Neural progenitor cell (in vitro differentiated cells): ENCODE data around the gene DLG2. TPM values are rescaled to one million over a fixed set of nuclear protein-coding genes. Genes with fewer than 3 reads are reported as not detected.
"Not testable (repeated sequence)": the region's sequence is repeated elsewhere in the genome, so short reads cannot be mapped to it uniquely, and the experiment has no call there.

Experiments used
- DNase-seq: peaks from one replicate; pipeline ENCODE4 v3.0.0-alpha.2; 2016; ENCODE audit warnings: low spot score
- H2AFZ ChIP-seq: fragments of 200-600 bp; sonication (generic); replicated peaks from 2 replicates; pipeline ENCODE4 v1.6.1; 2016; ENCODE audit warnings: antibody characterized with exemption
- H3F3A ChIP-seq: fragments of 200-600 bp; sonication (generic); 2 replicates; pipeline ENCODE4 v1.6.1; 2016; ENCODE audit warnings: antibody characterized with exemption, low read depth
- H3K27ac ChIP-seq: fragments of 200-600 bp; sonication (generic); 2 replicates; pipeline ENCODE4 v1.5.1; 2016; ENCODE audit warnings: mild to moderate bottlenecking
- H3K27me3 ChIP-seq: fragments of 200-600 bp; sonication (generic); 2 replicates; pipeline ENCODE4 v1.6.1; 2016; ENCODE audit warnings: mild to moderate bottlenecking, moderate library complexity
- H3K36me3 ChIP-seq: fragments of 200-600 bp; sonication (generic); 2 replicates; pipeline ENCODE4 v1.5.1; 2016
- H3K4me1 ChIP-seq: fragments of 200-600 bp; sonication (generic); 2 replicates; pipeline ENCODE4 v1.6.1; 2016; ENCODE audit warnings: mixed run types
- H3K4me2 ChIP-seq: fragments of 200-600 bp; sonication (generic); 2 replicates; pipeline ENCODE4 v1.6.1; 2016
- H3K4me3 ChIP-seq: fragments of 200-600 bp; sonication (generic); 2 replicates; pipeline ENCODE4 v1.5.1; 2016
- H3K79me2 ChIP-seq: fragments of 200-600 bp; sonication (generic); 2 replicates; pipeline ENCODE4 v1.6.1; 2016; ENCODE audit warnings: low read depth
- H3K9ac ChIP-seq: fragments of 200-600 bp; sonication (generic); 2 replicates; pipeline ENCODE4 v1.6.1; 2016
- H3K9me3 ChIP-seq: fragments of 200-600 bp; sonication (generic); 2 replicates; pipeline ENCODE4 v1.5.1; 2016; ENCODE audit warnings: low read depth
- H4K20me1 ChIP-seq: fragments of 200-600 bp; sonication (generic); 2 replicates; pipeline ENCODE4 v1.6.1; 2016; ENCODE audit warnings: low read depth
- H3K27ac Mint-ChIP-seq: 3 replicates; pipeline ENCODE4 v1.8.0; 2021; ENCODE audit warnings: mixed read lengths
- H3K27me3 Mint-ChIP-seq: 2 replicates; pipeline ENCODE4 v1.8.0; 2022; ENCODE audit warnings: low read depth, mild to moderate bottlenecking, inconsistent platforms, moderate library complexity, mixed read lengths; ENCODE audit not compliant: insufficient read depth
- H3K36me3 Mint-ChIP-seq: 3 replicates; pipeline ENCODE4 v1.8.0; 2021; ENCODE audit warnings: mixed read lengths
- H3K4me1 Mint-ChIP-seq: 3 replicates; pipeline ENCODE4 v1.8.0; 2021; ENCODE audit warnings: mixed read lengths
- H3K4me3 Mint-ChIP-seq: 3 replicates; pipeline ENCODE4 v1.8.0; 2021; ENCODE audit warnings: mild to moderate bottlenecking, moderate library complexity, mixed read lengths
- H3K9me3 Mint-ChIP-seq: 3 replicates; pipeline ENCODE4 v1.8.0; 2020; ENCODE audit warnings: mixed read lengths
- CTCF ChIP-seq: fragments of 200-600 bp; sonication (generic); IDR thresholded peaks from 2 replicates; pipeline ENCODE4 v1.5.1; 2017; ENCODE audit warnings: antibody characterized with exemption, mild to moderate bottlenecking
- EZH2 ChIP-seq: fragments of 200-600 bp; sonication (generic); IDR thresholded peaks from 2 replicates; pipeline ENCODE4 v1.6.1; 2017; ENCODE audit warnings: antibody characterized with exemption, mild to moderate bottlenecking, moderate library complexity
- EZH2phosphoT487 ChIP-seq: fragments of 200-600 bp; sonication (generic); IDR thresholded peaks from 2 replicates; pipeline ENCODE4 v1.6.1; 2017; ENCODE audit warnings: antibody characterized with exemption
- total RNA-seq: library from RNA; depleted of rRNA; stranded (reverse); fragments of >200 nt; gene quantifications from 2 replicates; pipeline ENCODE4 v1.2.3, GENCODE V29; 2015; ENCODE audit warnings: low replicate concordance

Gene DLG2
- total RNA-seq, 1 donor from 2014 or later: 7.5 TPM

DNA sequence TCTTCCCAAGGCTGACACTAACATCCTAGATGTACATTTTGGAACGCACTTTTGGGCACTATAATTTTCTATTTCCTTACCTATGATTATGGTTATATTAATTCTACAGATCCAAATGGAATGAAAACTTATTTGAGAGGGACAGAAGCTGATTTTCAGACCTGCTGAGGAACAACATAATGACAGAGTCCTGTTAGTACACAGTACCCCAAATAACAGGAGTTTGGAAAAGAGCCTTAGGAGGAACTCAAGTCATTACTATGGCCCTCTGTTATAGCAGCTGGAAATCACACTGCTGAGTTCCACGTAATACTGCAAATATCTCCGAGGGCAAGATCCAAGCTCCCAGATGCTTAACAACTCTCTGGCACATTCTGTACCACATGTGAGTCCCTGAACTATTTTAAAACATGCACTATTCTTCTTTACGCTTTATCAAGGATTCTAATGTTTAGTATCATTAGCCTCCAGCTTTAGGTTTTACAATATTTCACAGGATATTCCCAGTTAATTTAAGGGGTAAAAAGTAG lies 1313.2 kb downstream of the DLG2 start:
- H2AFZ ChIP-seq: no peak overlapping the region
- no peaks in the 10 kb centered on the region for H3K27me3 ChIP-seq
- H4K20me1 ChIP-seq: no peaks in the 10 kb centered on the region
- Mint-ChIP-seq H3K4me1 (peaks cover 6% of the 10 kb centered on the region), H3K4me3 (no peak overlapping the region), H3K36me3 (no peaks in the 10 kb centered on the region), H3K9me3 (no peaks in the 10 kb centered on the region), H3K27ac (no peak overlapping the region), H3K27me3 (no peaks in the 10 kb centered on the region)
- H3K9me3 ChIP-seq: no peaks in the 10 kb centered on the region
- no peak overlapping the region for H3K4me2 ChIP-seq
- no peak overlapping the region for H3K27ac ChIP-seq
- H3K9ac ChIP-seq: no peak overlapping the region
- TF ChIP-seq EZH2phosphoT487: no peak
- no peak for TF ChIP-seq EZH2
- TF ChIP-seq CTCF: no peak
- no peaks in the 10 kb centered on the region for H3K36me3 ChIP-seq
- no peak for DNase-seq
- no peaks in the 10 kb centered on the region for H3K4me1 ChIP-seq
- H3K4me3 ChIP-seq: no peak overlapping the region
- no peaks in the 10 kb centered on the region for H3F3A ChIP-seq
- no peaks in the 10 kb centered on the region for H3K79me2 ChIP-seq

DNA sequence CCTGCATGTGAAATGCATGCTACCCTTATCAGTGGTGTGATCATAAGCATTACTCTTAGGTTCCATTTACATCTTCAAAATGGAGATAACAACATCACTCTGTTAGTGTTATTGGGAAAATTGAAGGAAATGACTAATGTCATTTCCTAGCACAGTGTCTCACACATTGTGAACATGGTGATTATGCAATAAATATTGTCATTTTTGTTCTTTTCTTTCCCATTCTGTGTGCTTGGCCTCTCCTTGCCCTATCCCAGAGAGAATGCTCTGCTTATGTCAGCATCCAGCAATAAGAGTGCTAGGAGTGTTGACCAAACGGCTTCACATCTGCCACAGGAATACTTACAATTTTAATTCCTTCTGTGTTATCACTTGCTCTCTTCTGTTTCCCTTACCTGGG lies 1316.9 kb downstream of the DLG2 start:
- no peak overlapping the region for H3K27ac Mint-ChIP-seq
- no peaks in the 10 kb centered on the region for H3K27me3 Mint-ChIP-seq
- no peak overlapping the region for H3K4me3 Mint-ChIP-seq
- Histone ChIP-seq H2AFZ (no peak overlapping the region), H3K27ac (no peak overlapping the region), H3K4me3 (no peak overlapping the region), H3K27me3 (no peaks in the 10 kb centered on the region), H3K9me3 (no peaks in the 10 kb centered on the region), H3K36me3 (no peaks in the 10 kb centered on the region), H3K4me2 (no peak overlapping the region), H3K4me1 (no peaks in the 10 kb centered on the region), H3K79me2 (no peaks in the 10 kb centered on the region), H4K20me1 (no peaks in the 10 kb centered on the region), H3F3A (no peaks in the 10 kb centered on the region), H3K9ac (no peak overlapping the region)
- peaks cover 3% of the 10 kb centered on the region for H3K9me3 Mint-ChIP-seq
- no peaks in the 10 kb centered on the region for H3K4me1 Mint-ChIP-seq
- TF ChIP-seq CTCF (no peak), EZH2 (no peak), EZH2phosphoT487 (no peak)
- DNase-seq: no peak
- no peaks in the 10 kb centered on the region for H3K36me3 Mint-ChIP-seq

- H3K36me3 ChIP-seq, H3K4me1 Mint-ChIP-seq, H3K9me3 ChIP-seq, H3K27ac Mint-ChIP-seq, H3K27me3 ChIP-seq, H3K4me3 Mint-ChIP-seq, H3K36me3 Mint-ChIP-seq, H3K4me1 ChIP-seq, H4K20me1 ChIP-seq, H3K27ac ChIP-seq, H2AFZ ChIP-seq, H3K4me2 ChIP-seq, H3K79me2 ChIP-seq, H3K27me3 Mint-ChIP-seq, H3K9me3 Mint-ChIP-seq, DNase-seq, H3K4me3 ChIP-seq, H3K9ac ChIP-seq, H3F3A ChIP-seq: not testable (repeated sequence)
These were observed 1318.7 kb downstream of the DLG2 start for GRCh38 chr11:84308491-84308890.

GRCh38 chr11:84300092-84300491 lies 1327.1 kb downstream of the DLG2 start:
- H3K4me3 ChIP-seq: no peak overlapping the region
- no peaks in the 10 kb centered on the region for H3K36me3 ChIP-seq
- H3K27me3 ChIP-seq: no peaks in the 10 kb centered on the region
- no peak overlapping the region for H2AFZ ChIP-seq
- no peaks in the 10 kb centered on the region for H4K20me1 ChIP-seq
- Mint-ChIP-seq H3K4me1 (no peaks in the 10 kb centered on the region), H3K4me3 (no peak overlapping the region), H3K9me3 (no peaks in the 10 kb centered on the region), H3K27ac (no peak overlapping the region), H3K36me3 (no peaks in the 10 kb centered on the region), H3K27me3 (no peaks in the 10 kb centered on the region)
- H3K9me3 ChIP-seq: no peaks in the 10 kb centered on the region
- no peak for DNase-seq
- H3K4me1 ChIP-seq: no peaks in the 10 kb centered on the region
- H3K9ac ChIP-seq: no peak overlapping the region
- no peak for TF ChIP-seq EZH2
- no peak for TF ChIP-seq EZH2phosphoT487
- TF ChIP-seq CTCF: no peak
- H3F3A ChIP-seq: no peaks in the 10 kb centered on the region
- H3K27ac ChIP-seq: no peak overlapping the region
- no peaks in the 10 kb centered on the region for H3K79me2 ChIP-seq
- H3K4me2 ChIP-seq: no peak overlapping the region
